HG02763 (cell line): ENCODE results near the gene ZC3HAV1L.
"Not testable (repeated sequence)": the region's sequence is repeated elsewhere in the genome, so short reads cannot be mapped to it uniquely, and the experiment has no call there.

Experiments used
- ATAC-seq: cut with Tn5 transposase; IDR thresholded peaks from one replicate; pipeline ENCODE4 v1.9.1; 2021; ENCODE audit warnings: mild to moderate bottlenecking, moderate library complexity; ENCODE audit not compliant: unreplicated experiment

Gene ZC3HAV1L, protein sequence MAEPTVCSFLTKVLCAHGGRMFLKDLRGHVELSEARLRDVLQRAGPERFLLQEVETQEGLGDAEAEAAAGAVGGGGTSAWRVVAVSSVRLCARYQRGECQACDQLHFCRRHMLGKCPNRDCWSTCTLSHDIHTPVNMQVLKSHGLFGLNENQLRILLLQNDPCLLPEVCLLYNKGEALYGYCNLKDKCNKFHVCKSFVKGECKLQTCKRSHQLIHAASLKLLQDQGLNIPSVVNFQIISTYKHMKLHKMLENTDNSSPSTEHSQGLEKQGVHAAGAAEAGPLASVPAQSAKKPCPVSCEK

DNA sequence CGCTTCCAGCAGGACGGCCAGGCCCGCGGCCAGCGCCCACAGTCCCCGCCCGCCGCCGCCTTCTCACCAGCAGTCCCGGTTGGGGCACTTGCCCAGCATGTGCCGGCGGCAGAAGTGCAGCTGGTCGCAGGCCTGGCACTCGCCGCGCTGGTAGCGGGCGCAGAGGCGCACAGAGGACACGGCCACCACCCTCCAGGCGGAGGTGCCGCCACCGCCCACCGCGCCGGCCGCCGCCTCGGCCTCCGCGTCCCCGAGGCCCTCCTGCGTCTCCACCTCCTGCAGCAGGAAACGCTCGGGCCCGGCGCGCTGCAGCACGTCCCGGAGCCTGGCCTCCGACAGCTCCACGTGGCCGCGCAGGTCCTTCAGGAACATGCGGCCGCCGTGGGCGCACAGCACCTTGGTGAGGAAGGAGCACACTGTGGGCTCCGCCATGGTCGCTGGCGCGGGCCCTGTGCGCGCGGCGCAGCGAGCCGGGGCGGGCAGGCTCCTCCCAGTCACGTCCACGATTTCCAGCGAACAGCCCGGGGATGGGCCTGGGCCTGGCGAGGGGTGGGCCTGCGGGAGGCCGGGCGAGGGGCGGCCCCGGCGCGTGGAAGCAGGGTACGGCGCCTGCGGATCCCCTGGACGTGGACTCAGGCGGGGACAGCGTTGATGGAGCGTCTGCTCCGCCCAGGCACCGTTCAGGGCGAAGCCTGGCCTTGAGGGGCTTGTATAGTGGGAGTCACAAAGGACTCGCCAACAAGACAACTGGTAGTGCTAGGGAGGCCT, at the start of gene ZC3HAV1L:
TSS of gene ZC3HAV1L (minus strand) at position 457 of the 768 bp plus-strand sequence. CDS start at position 432, 25 bp downstream.
- peak; percentile 80 for ATAC-seq

DNA sequence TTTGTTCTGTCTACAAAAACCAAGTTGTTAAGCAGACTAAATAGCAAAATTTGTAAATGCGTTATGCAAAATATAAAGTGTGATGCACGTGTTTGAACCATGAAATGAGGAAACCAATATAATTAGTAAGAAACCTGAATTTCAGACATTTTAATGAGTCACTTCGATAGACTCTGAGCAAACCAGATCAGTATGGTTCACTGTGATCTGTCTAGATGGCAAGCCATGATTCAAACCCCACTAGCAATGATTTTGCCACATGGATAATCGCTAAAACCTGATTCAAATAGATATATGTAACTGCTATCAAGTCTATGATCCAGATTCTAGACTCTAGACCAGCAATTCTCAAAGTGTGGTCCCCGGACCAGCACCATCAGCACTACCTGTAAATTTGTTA, 48.9 kb upstream of the ZC3HAV1L start:
- ATAC-seq, result no peak

DNA sequence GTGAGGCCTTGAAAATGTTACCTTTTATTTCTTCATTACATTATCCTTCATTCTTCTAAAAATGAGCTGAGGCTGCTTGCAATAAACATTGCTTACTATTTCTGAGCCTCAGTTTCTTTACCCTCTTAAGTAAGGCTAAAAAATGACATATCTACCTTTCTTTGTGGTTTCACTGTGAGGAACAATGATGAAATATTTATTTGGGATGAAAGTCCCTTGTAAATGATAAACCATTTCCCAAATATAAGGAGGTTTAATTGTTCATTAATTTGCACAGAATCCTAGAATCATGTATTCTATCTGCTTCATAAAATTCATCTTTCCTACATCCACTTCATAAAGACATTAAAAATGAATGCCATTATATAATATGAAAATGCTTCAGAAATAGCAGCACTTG, 45.7 kb upstream of the ZC3HAV1L start:
- no peak for ATAC-seq

DNA sequence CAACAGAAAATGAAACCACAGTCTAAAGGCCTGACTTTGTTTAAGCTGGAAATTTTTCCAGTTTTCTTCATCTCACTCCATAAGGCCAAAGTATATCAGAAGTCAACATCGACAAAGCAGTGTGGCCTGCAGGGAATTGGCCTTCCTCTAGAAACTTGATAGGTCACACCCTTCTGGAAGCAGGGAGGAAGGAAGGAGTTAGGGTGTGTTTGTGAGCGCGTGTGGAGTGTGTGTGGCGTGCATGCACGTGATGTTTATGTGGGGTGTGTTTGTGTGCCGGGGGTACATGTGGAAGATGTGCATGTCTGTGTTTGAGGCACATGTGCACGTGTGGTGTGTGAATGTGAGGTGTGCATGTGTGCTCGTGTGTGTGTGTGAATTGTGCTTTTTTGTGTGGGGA, 45.1 kb upstream of the ZC3HAV1L start:
- no peak for ATAC-seq

DNA sequence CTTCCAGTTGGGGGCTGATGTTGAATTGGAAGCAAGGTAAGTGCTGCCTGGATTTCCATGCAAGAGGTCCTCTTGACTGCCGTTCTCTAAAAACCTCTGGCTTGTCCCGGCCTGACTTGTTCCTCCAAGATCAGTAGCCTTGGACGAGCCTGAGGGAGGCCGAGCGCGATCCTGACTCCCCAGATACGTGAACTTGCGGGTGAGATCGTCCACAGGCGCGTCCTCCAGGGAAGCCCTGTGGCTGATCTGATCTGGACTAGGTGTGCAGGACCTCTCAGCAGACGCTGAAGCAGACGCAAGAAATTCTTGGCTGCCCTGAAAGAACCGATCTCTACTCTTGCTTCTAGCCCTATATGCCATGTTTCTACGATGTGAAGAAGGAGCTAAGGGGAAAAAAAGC, 44.0 kb upstream of the ZC3HAV1L start:
- no peak for ATAC-seq

DNA sequence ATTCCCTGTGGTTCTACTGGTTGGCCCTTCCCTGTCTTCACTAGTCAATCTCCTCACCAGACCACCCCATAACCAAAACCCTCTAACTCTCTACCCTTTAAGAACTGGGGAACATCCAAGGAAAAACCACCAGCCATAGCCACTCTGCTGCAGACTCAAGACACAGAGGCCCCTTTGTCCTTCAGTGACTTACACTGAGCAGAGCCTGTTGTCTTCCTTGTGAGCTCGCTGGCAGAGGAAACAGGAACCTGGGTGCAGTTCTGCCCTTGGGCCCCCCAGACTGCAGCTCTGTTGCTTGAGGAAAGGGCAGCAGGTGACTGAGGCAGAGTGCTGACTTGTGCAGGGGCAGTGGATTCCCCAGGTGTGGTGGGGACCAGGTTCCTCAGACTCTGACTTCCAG, 43.1 kb upstream of the ZC3HAV1L start:
- no peak for ATAC-seq

DNA sequence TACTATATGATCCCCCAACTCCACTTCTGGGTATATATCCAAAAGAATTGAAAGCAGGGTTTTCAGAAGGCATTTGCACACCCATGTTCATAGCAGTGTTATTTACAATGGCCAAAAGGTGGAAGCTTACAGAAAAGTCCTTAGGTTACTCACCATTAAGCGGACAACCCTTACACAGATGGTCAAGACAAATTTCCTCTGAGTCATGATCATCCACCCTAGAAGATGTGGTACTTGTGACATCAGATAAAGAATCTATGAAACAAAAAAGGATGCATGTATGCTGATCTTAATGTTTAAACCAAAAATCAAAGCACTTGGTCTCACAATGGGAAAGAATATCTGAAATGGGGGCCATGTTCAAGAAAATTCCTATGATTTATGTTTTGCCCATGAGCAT, 42.6 kb upstream of the ZC3HAV1L start:
- no peak for ATAC-seq

DNA sequence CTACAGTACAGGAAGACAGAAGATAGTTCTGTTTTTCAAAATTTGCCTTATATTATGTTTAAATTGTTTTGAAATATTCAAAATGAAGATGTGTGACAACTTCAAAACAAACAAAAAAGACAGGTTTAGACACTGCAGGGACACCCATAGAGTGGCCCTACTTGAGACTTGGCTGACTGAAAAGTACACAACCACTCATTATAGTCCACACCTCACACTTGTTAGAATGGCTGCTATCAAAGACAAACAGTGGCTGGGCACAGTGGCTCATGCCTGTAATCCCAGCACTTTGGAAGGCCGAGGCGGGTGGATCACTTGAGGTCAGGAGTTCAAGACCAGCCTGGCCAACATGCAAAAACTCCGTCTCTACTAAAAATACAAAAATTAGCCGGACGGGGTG, 41.9 kb upstream of the ZC3HAV1L start:
- ATAC-seq, result not testable (repeated sequence)

DNA sequence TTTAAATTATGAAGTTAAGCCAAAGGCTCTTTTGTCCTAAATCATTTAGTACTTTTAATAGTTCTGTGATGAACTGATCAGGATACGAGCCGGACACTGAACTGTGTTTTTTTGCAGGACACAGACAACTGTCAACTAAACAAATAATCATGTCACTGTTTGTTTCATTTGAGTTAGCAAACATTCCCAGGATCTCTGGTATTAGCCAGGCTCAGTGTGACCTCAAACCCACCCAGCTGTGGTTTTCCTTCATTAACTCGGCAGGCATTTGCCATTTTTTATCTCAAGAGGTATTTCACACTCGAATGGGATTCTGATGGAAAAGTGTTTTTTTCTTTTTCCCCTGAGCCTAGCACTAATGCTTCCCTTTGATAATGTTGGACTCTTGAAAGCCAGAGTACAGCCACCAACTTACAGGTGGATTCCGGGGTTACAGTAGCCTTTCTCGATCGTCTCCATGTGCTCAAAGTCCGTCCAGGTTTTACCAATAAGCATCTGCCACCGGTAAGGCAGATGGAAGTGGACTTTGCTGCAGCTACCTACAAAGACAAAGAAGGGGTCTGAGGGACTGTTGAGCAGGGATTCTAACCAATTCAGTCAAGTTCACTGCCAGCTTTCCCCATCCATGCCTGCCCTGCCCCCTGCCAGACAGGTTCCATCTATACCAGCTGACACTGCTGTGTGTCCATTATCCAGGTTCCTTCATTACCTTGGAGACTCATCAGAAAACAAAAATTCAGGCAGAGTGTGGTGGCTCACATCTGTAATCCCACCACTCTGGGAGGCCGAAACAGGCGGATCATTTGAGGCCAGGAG, 40.2 kb upstream of the ZC3HAV1L start:
- no peak for ATAC-seq

DNA sequence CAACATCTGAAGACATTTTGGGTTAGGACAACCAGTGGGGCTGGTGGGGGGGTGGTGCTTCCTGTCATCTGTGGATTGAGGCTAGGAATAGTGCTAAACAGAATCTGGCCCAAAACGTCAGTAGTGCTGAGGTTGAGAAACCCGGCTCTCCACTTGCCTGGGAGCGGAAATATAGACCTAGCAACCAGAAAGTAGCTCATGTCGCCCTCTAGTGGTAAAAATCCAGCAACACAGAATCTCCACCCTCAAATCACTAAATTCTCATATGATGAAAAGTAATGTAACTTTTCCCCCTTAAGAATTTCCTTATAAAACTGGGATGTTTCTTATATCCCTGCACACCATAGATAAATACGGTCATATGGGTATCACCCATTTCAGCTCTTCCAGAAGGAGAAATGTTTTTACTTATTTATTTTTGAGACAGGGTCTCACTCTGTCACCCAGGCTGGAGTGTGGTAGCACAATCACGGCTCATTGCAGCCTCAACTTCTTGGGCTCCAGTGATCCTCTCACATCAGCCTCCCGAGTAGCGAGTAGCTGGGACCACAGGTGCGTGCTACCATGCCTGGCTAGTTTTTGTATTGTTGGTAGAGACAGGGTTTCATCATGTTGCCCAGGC, 39.3 kb upstream of the ZC3HAV1L start:
- ATAC-seq, result peak; percentile 78

DNA sequence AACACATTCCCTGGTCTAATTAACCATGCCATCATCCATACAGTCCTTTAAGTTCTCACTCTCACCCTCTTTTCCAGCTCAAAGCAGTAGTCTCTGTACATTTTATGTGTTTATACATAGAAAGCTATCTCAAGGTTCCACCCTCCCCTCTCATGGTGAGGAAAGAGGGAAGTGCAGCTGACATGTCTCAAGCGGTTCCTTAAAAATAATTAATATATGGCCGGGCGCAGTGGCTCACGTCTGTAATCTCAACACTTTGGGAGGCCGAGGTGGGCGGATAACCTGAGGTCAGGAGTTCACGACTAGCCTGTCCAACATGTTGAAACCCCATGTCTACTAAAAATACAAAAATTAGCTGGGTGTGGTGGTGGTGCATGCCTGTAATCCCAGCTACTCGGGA, 37.0 kb upstream of the ZC3HAV1L start:
- no peak for ATAC-seq

DNA sequence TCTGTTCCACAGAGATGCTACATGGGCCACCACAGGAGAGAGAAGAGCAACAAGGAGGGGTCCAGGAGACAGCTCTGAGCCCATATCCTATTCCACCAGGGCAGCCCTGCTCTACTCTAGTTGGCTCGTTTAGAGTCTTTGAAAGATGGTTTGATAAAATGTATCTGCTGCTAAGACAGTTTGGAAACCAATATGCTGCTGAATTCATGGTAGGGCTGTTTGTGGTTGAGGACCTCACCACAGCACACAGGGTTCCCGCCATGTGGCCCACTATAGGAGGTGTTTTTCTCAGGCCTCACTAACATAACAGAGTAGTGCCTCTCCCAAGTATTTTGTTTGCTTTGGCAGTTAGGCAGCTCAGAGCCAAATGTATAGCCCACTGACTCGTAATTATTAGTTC, 35.8 kb upstream of the ZC3HAV1L start:
- ATAC-seq, result no peak

DNA sequence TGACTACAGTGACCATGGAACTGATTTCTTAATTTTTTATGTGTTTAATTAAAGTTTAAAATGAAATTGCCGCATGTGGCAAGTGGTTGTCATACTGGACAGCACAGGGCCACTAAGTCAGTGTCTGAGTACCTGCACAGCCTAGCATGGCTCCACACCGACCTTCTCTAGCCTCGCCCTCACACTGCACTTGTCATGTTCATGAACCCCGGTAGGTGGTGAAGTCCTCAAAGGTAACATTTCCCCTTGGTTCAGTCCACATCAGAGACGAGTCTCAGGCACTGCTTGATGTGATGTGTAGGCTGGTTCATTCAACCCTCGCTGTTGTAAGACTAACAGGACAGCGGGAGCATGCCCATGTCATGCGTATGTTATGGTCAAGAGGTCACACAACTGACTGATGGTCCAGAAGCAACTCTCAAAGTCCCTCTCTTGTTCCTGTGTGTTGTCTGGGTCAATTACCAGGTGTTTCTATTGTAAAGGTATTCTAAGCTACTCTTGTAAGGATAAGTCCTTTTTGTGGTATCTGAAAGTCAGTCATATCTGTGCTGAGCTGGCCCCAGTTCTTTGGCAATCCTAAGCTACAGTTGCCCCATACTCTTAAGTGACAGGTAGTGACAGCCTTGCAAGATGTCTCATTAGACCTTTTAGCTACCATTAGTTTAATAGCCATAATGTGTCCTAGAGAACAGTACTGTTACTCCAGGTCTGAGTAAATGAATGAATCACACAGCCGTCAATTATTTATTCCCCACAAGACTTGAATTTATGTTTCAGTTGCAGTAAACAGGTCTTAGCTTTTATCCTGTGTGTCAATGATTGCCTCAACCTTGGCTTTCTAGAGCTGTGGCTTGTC, 32.9 kb upstream of the ZC3HAV1L start:
- no peak for ATAC-seq

DNA sequence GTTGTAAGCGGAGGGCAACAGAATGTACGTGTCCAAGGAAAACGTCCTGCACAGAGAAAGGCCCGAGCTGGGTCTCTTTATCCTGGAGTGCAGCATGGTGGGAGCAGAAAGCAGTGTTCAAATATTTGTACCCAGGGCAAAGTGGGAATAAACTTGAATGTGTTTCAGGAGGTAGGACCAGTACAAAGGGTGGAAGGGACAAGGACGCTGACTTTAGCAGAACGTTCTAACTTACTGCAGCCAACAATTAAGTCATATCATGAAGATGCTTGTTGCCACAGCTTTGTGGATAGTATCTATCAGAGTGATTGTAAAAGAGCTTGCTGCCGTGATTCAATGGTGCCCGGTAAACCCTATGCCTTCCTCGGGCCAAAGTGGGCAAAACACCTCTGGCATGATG, 30.5 kb upstream of the ZC3HAV1L start:
- ATAC-seq, result no peak

DNA sequence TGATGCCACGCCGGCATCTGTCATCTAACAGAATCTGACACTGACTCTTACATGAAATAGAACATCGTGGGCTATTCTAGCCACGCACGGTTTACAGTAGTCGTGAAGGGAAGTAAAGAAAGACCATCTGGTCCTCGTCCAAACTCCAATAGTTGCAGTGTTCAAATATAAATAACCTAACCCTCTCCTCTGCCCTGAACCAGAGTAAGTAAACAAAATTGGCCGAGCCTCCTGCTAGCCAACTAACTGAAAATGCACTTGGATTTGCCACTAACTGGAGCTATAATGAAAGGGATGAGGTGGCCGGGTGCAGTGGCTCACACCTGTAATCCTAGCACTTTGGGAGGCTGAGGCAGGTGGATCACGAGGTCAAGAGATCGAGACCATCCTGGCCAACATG, 29.5 kb upstream of the ZC3HAV1L start:
- no peak for ATAC-seq

DNA sequence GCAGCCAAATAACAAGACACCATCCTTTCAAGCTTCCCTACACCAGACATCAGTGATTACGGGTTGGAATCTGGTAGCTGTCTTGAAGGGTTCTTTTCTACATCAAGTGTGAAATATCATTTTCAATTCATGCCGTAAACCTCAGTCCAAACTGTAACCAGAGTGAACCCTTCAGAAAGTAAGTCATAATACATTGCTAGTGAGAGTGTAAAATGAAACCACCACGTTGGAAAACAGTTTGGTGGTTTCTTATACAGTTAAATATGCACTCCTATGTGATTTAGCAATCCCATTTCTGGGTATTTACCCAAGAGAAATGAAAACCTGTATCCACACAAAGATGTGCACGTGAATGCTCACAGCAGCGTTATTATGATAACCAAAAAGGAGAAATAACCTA, 25.6 kb upstream of the ZC3HAV1L start:
- ATAC-seq, result no peak

DNA sequence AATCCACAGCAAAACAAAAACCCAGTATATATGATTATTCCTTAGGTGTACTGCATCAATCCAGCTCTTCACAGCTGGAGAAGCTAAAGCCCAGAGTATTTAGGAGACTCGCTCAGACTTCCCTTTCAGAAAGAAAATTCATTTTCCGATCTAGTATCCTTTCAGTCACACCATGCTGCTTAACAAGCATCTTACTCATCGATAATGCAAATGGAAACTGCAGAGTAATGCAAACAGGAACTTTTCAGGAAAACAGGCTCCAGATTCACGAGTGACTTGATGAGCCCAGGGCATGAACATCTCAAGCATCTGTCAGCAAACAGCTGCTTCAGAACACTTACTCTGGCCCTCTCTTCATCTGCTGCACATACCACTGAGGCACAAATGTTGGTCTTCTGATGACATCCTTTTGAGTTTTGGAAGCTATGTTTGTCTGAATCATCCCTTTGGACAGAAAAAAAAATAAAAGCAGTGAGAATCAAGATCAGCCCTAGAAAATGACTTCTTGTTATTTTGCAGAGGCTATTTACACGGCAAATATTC, 24.9 kb upstream of the ZC3HAV1L start:
- no peak for ATAC-seq

DNA sequence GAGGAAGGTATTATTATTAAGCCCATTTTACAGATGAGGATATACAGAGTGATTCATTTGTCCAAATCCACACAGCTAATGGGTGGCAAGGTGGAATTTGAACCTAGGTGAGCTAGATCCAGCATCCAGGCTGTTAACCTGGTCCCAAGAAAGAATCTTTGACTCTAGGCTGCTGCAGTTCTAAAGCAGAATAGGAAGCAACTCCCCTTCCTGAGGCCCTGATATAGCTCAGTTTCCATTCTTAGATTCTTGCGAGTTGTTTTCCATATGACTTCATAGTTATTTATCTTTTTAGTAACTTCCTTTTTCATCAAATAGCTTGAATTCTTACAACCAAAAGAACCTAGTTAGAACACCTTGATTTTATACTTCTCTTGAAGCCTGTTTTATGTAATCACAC, 24.1 kb upstream of the ZC3HAV1L start:
- no peak for ATAC-seq

DNA sequence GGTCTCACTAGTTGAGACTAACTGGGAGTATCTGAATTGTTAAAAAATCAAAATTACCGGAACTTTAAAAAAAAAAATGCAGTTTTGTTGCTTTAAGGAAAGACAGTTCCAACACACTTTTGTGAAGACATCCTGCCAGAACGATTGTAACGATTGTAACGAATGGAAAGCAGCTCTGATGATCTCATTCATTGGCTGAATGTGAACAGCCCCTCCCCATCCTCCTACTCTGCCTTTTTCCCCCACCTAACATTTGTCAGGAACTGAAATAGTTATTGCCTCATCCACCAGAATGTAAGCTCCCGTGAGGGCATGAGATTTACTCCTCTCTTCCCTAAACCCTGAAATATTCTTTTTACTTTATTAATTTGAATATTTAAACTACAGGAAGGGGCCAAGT, 23.1 kb upstream of the ZC3HAV1L start:
- no peak for ATAC-seq

DNA sequence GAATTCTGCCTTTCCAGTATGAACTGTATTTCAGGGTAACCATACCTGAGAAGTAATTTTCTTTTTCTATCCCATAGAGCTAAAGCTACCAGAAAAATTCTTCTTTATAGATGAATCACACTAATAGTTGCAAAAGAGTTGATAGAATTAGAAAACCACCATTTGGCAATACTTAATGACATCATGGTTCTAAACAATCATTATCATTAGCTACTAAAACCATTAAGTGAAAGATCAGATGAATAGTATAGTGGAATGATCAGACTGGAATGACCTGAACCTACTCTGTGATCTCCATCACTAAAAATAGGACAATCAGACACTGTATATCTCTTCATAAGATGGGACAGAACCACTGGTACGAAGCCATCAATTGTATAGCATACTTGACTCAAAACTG, 19.8 kb upstream of the ZC3HAV1L start:
- no peak for ATAC-seq
